Nephron (organoid): Measurements from ENCODE around the gene IL3.
A peak's percentile ranks its signal among the peaks of the same experiment; 100 is the strongest.

Source experiments
- H3K27ac Mint-ChIP-seq, 3 experiments: 2 replicates each; pipeline ENCODE4 v1.8.0; 2020; ENCODE audit warnings: mixed read lengths in 3 of 3, mild to moderate bottlenecking in 2 of 3, moderate library complexity in 1 of 3
- H3K27me3 Mint-ChIP-seq: 2 replicates; pipeline ENCODE4 v1.8.0; 2021; ENCODE audit warnings: low read depth, mild to moderate bottlenecking, moderate library complexity, mixed read lengths
- H3K36me3 Mint-ChIP-seq: 2 replicates; pipeline ENCODE4 v1.8.0; 2020; ENCODE audit warnings: low read depth, mixed read lengths
- H3K4me1 Mint-ChIP-seq: 2 replicates; pipeline ENCODE4 v1.8.0; 2020; ENCODE audit warnings: mixed read lengths
- H3K4me3 Mint-ChIP-seq, 3 experiments: 2 replicates each; pipeline ENCODE4 v1.8.0; 2020; ENCODE audit warnings: mild to moderate bottlenecking in 3 of 3, mixed read lengths in 3 of 3, moderate library complexity in 2 of 3
- H3K9me3 Mint-ChIP-seq: 2 replicates; pipeline ENCODE4 v1.8.0; 2020; ENCODE audit warnings: mixed read lengths
- CTCF ChIP-seq, 3 experiments: fragments of 200-600 bp; sonication (generic); IDR thresholded peaks; one replicate each; pipeline ENCODE4 v1.5.0; 2021; ENCODE audit warnings: antibody characterized with exemption in 3 of 3; ENCODE audit not compliant: unreplicated experiment in 3 of 3

The IL3 gene, protein sequence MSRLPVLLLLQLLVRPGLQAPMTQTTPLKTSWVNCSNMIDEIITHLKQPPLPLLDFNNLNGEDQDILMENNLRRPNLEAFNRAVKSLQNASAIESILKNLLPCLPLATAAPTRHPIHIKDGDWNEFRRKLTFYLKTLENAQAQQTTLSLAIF

DNA sequence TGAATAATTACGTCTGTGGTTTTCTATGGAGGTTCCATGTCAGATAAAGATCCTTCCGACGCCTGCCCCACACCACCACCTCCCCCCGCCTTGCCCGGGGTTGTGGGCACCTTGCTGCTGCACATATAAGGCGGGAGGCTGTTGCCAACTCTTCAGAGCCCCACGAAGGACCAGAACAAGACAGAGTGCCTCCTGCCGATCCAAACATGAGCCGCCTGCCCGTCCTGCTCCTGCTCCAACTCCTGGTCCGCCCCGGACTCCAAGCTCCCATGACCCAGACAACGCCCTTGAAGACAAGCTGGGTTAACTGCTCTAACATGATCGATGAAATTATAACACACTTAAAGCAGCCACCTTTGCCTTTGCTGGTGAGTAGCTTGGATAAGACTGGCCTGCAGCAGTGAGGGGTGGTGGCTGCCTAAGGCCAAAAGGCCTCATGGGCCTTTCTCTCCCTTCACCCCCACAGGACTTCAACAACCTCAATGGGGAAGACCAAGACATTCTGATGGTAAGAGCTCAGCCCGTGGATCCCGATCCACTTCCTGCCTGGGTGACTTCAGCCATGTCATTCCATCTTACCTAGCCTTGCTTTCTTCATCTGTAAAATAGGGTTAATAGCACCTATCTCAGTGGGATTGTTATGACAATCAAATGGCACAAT lies at the start of gene IL3:
Gene IL3 (plus strand): TSS at position 155 of the 661 bp plus-strand sequence. CDS start 52 bp downstream, at position 207.
- H3K27ac Mint-ChIP-seq, result no peak within 1 kb of the TSS

GRCh38 chr5:132010989-132011621 lies 49.4 kb upstream of the IL3 start:
- Mint-ChIP-seq H3K27me3 (peaks cover 71% of the 10 kb centered on the region), H3K36me3 (no peaks in the 10 kb centered on the region), H3K4me3 (peak overlapping the region; percentile 65 to 75 (median 74)), H3K4me1 (no peaks in the 10 kb centered on the region), H3K27ac (no peak overlapping the region), H3K9me3 (no peaks in the 10 kb centered on the region)
- no peak for TF ChIP-seq CTCF (IDR thresholded peaks at IDR 0.05; ENCODE audit: unreplicated experiment in 3 of 3)

More for the DNA sequence above, at the start of gene IL3:
- no peak for TF ChIP-seq CTCF (IDR thresholded peaks at IDR 0.05; ENCODE audit: unreplicated experiment in 3 of 3)
- Mint-ChIP-seq H3K9me3 (no peaks in the 10 kb centered on the region), H3K27me3 (peaks cover 16% of the 10 kb centered on the region), H3K4me3 (no peak within 1 kb of the TSS), H3K4me1 (no peaks in the 10 kb centered on the region), H3K36me3 (no peaks in the 10 kb centered on the region)

DNA sequence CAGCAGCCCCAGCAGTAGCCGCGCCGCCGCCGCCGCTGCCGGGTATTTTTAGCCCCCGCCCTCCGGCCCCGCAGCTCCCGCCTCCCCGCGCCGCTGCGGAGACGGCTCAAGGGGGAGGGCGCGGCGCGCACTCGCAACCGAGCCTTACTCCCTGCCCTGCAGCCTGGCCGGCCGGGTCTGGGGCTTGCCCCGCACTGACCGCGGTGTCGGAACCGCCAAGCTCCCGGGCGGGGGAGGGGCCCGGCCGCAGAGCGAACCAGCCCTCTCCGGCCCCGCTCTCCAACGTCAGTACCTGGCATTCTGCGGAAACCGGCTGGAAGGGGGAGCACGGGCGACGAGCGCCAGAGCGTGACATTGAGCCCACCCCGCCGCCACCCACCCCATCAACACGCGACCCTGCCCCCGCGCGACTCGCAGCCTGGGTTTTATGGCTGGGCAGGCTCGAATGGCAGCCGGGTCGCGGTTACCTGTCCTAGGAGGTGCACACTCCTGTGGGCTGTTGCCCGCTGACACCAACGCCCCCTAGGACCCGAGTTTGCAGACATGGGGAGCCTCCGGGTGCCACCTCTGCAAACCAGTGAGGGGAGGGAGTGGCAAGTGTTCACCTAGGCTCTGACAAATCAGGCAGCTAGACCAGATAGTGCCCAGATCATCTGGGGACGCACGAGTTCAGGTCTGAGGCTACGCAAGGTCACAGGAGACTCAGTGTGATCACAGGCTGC lies 48.7 kb upstream of the IL3 start, which contains the start of gene ACSL6:
Gene ACSL6 (minus strand): TSS at position 37 of the 722 bp plus-strand sequence. CDS start 105 bp downstream, outside the sequence.
- H3K27ac Mint-ChIP-seq, result no peak within 1 kb of the TSS

DNA sequence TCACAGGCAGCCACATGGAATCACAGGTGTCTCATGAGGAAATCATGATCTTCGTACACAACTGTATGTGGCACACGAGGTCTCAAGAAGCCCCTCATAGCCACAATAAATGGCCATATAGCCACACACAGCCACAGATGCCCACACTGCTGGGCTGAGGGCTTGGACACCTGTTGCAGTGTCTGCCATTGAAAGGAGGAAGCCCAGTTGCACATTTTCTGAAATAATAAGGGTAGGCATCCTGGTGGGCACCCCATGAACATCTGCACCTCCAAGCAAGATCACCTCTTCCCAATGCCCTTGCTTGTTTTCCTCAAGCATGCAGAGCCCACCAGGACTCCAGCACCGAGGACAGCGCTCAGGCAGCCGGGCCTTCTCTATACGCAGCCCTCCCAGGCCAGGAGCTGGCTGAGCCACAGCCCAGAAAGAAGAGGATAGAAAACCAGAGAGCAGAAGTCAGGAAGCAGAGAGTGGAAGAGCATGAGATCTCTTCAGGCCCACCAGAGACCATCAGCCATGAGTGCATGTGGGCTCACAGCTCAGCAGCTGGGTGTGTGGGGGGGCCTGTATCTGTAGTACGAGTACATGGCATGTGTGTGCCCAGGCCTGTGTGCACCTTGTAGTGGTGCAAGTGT lies 48.0 kb upstream of the IL3 start:
- peaks cover 79% of the 10 kb centered on the region for H3K27me3 Mint-ChIP-seq
- peak overlapping the region; percentile 16 to 66 (median 48) for H3K4me3 Mint-ChIP-seq
- H3K27ac Mint-ChIP-seq, result no peak overlapping the region
- H3K36me3 Mint-ChIP-seq, result no peaks in the 10 kb centered on the region
- H3K9me3 Mint-ChIP-seq, result no peaks in the 10 kb centered on the region
- H3K4me1 Mint-ChIP-seq, result no peaks in the 10 kb centered on the region
- TF ChIP-seq CTCF (IDR thresholded peaks at IDR 0.05; ENCODE audit: unreplicated experiment in 3 of 3), result no peak

More for the DNA sequence above, 48.7 kb upstream of the IL3 start, which contains the start of gene ACSL6:
- peak within 1 kb of the TSS; percentile 65 to 75 (median 74) for H3K4me3 Mint-ChIP-seq
- TF ChIP-seq CTCF (IDR thresholded peaks at IDR 0.05; ENCODE audit: unreplicated experiment in 3 of 3), result no peak
- H3K27me3 Mint-ChIP-seq, result peaks cover 74% of the 10 kb centered on the region
- no peaks in the 10 kb centered on the region for H3K4me1 Mint-ChIP-seq
- H3K9me3 Mint-ChIP-seq, result no peaks in the 10 kb centered on the region
- H3K36me3 Mint-ChIP-seq, result no peaks in the 10 kb centered on the region

DNA sequence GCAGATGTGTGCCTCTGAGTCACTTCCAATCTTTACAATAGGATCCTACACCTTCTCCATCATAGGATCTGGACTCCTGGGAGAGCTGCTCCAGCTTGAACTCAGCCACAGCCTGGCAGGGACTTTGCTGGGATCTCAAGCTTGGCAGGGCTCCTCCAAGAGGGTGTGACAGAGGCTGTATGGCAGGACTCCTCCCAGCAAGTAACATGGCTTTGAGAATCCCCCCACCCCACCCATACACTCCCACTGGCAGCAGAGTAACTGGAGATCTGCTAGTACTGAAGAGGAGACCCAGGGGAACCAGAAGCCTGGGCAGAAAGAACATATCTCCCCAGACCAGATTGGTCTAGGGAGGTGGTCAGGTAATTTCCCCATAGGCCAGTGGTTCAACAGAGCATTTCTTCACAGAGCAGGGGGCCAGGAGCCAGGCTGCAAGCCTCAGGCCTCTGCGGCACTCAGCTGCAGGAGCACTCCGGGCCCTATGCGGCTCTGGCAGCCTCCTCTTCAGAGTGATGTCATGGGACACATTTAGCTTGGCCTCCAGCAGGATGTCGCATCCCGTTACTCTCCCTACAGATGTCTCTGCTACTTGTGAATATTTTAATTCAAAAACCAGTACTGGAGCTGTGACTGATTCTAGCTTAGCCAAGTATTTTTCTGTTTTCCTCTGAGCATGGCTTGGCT lies 47.3 kb upstream of the IL3 start:
- H3K27ac Mint-ChIP-seq, result no peak overlapping the region
- no peak for TF ChIP-seq CTCF (IDR thresholded peaks at IDR 0.05; ENCODE audit: unreplicated experiment in 3 of 3)
- H3K27me3 Mint-ChIP-seq, result peaks cover 82% of the 10 kb centered on the region
- H3K4me3 Mint-ChIP-seq, result no peak overlapping the region
- no peaks in the 10 kb centered on the region for H3K4me1 Mint-ChIP-seq
- no peaks in the 10 kb centered on the region for H3K9me3 Mint-ChIP-seq
- no peaks in the 10 kb centered on the region for H3K36me3 Mint-ChIP-seq
